Measurements from ENCODE around the gene ZNF277. TPM values are rescaled to one million over a fixed set of nuclear protein-coding genes. Genes with fewer than 3 reads are reported as not detected.

Gene ZNF277, protein sequence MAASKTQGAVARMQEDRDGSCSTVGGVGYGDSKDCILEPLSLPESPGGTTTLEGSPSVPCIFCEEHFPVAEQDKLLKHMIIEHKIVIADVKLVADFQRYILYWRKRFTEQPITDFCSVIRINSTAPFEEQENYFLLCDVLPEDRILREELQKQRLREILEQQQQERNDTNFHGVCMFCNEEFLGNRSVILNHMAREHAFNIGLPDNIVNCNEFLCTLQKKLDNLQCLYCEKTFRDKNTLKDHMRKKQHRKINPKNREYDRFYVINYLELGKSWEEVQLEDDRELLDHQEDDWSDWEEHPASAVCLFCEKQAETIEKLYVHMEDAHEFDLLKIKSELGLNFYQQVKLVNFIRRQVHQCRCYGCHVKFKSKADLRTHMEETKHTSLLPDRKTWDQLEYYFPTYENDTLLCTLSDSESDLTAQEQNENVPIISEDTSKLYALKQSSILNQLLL
- total RNA-seq = 10 to 100 TPM; 20.8 to 63.1 (median 34.8) TPM

- no peaks in the 10 kb centered on the region for H3K36me3 ChIP-seq
- H3K27me3 ChIP-seq = no peaks in the 10 kb centered on the region
- H3K27ac ChIP-seq = peak within 1 kb of the TSS; percentile 87 to 90 (median 88)
- DNase-seq = peak; percentile 98
- TF ChIP-seq, protein P1, sequence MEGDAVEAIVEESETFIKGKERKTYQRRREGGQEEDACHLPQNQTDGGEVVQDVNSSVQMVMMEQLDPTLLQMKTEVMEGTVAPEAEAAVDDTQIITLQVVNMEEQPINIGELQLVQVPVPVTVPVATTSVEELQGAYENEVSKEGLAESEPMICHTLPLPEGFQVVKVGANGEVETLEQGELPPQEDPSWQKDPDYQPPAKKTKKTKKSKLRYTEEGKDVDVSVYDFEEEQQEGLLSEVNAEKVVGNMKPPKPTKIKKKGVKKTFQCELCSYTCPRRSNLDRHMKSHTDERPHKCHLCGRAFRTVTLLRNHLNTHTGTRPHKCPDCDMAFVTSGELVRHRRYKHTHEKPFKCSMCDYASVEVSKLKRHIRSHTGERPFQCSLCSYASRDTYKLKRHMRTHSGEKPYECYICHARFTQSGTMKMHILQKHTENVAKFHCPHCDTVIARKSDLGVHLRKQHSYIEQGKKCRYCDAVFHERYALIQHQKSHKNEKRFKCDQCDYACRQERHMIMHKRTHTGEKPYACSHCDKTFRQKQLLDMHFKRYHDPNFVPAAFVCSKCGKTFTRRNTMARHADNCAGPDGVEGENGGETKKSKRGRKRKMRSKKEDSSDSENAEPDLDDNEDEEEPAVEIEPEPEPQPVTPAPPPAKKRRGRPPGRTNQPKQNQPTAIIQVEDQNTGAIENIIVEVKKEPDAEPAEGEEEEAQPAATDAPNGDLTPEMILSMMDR (IDR thresholded peaks at IDR 0.05) = no peak
- no peak for TF ChIP-seq EP300 (IDR thresholded peaks at IDR 0.05)
- peak; percentile 55 to 91 for TF ChIP-seq POLR2AphosphoS5 (IDR thresholded peaks at IDR 0.05)
- TF ChIP-seq POLR2A (IDR thresholded peaks at IDR 0.05) = peak; percentile 48 to 98 (median 83)
- H3K4me3 ChIP-seq = peak within 1 kb of the TSS; percentile 75 to 97 (median 85)
- ATAC-seq (ENCODE audit: low FRiP score in 2 of 2) = peak; percentile 97 to 98
- WGBS, 2 donors = 0% methylated on average over 54 of the region's 67 CpGs; no CpG with 5 or more reads in 1 of the 2 donors
- H3K4me1 ChIP-seq = peaks cover 26 to 34% (median 31%) of the 10 kb centered on the region in 4 donors
- H3K9me3 ChIP-seq = no peaks in the 10 kb centered on the region
Measured at GRCh38 chr7:112206238-112206990, at the start of gene ZNF277, which contains the start of gene DOCK4. ZNF277 (plus strand) TSS chr7:112206695; CDS start chr7:112206717, 22 bp downstream. DOCK4 (minus strand) TSS chr7:112206399; CDS start chr7:112206138, 261 bp downstream.

DNA sequence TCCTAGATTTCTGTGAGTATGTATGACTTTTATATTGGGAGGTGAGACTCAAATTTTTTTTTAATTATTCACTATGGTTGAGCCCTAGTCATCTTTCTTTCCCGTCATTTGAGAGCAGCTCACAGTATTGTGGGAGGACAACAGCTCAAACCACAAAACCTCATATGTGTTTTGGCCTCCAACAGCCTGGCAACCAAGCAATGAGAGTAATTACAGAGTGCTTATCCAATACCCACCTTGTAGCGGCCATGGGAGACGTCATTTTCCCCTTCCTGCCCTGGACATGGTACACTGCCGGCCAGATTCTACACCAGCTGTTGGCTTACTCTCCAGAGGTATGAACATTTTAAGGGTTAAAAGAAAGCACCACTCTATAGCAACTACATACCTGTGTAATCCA lies 49.4 kb upstream of the ZNF277 start:
- H3K4me3 ChIP-seq = no peak overlapping the region
- H3K36me3 ChIP-seq = no peaks in the 10 kb centered on the region
- WGBS, 2 donors = 51 to 56% methylated on average over 4 of the region's 4 CpGs
- peak overlapping the region in 2 of 4 donors; percentile 19 to 63 for H3K27ac ChIP-seq
- TF ChIP-seq POLR2AphosphoS5 (IDR thresholded peaks at IDR 0.05) (no peak), POLR2A (IDR thresholded peaks at IDR 0.05) (no peak), EP300 (IDR thresholded peaks at IDR 0.05) (no peak)
- TF ChIP-seq, protein P1 (IDR thresholded peaks at IDR 0.05) = no peak
- ATAC-seq (ENCODE audit: low FRiP score in 2 of 2) = peak in 1 of 2 donors; percentile 57
- DNase-seq = no peak
- H3K4me1 ChIP-seq = peaks cover 36 to 64% (median 38%) of the 10 kb centered on the region in 4 donors
- H3K9me3 ChIP-seq = no peaks in the 10 kb centered on the region
- no peaks in the 10 kb centered on the region for H3K27me3 ChIP-seq

DNA sequence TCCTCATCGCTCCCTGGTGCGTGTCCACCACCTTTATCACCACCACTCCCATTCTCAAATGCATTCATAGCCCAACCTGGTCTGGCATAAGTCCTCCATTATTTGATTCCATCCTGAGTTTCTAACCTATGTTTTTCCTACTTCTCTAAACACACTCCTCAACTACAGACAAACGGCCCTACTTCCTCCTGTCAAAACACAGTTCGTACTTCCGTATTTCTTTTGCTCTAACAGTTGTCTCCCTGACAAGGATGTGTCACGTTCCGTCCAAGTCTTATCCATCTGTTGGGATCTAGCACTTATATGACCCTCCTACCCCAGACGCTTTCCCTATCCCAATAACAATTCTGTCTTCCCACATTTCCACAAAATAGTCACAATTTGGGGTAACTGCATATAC lies 47.1 kb upstream of the ZNF277 start:
- peaks cover 42 to 70% (median 48%) of the 10 kb centered on the region in 4 donors for H3K4me1 ChIP-seq
- H3K9me3 ChIP-seq = no peaks in the 10 kb centered on the region
- no peaks in the 10 kb centered on the region for H3K36me3 ChIP-seq
- DNase-seq (no peak), ATAC-seq (ENCODE audit: low FRiP score in 2 of 2) (no peak)
- H3K27me3 ChIP-seq = no peaks in the 10 kb centered on the region
- WGBS, 2 donors = 63 to 64% methylated on average over 8 of the region's 8 CpGs
- peak overlapping the region in 3 of 4 donors; percentile 18 to 75 (median 63) for H3K27ac ChIP-seq
- no peak overlapping the region for H3K4me3 ChIP-seq
- TF ChIP-seq POLR2A (IDR thresholded peaks at IDR 0.05) = no peak

DNA sequence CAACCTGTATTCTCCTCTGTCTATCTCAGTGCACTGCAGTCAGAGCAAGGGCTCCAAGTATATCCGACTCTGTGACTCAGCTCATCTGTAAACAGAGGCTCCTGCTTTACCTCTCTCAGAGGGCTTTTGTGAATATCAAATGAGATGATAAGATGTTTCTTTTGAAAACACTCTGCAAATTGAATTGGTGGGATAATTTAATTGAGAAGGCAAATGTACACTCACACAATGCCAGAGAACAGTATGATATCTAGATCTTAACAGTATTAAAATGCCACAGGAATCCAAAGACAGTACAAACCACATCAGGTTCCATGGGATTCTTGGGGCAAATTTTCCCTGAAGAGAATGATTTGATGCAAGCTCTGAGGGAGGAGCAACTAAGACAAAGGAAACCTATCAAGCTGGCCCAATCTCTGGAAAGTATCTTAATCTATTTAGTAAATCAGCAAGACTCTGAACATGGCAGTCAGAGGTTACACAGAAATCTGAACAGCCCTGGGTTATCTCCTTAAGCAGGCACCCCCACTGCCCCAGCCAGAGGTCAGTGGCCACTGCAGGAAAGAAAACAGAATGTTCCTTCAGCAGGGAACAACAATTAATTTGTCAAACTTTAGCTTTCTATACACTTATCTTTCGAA lies 46.2 kb upstream of the ZNF277 start:
- Histone ChIP-seq H3K36me3 (no peaks in the 10 kb centered on the region), H3K9me3 (no peaks in the 10 kb centered on the region), H3K4me1 (peaks cover 37 to 66% (median 52%) of the 10 kb centered on the region in 4 donors), H3K4me3 (no peak overlapping the region), H3K27ac (peak overlapping the region; percentile 18 to 75 (median 48)), H3K27me3 (no peaks in the 10 kb centered on the region)
- WGBS, 2 donors = 32 to 46% methylated on average over 2 of the region's 2 CpGs
- ATAC-seq (ENCODE audit: low FRiP score in 2 of 2) (peak in 1 of 2 donors; percentile 50), DNase-seq (no peak)
- TF ChIP-seq POLR2A (IDR thresholded peaks at IDR 0.05) (no peak), EP300 (IDR thresholded peaks at IDR 0.05) (peak in 2 of 4 donors; percentile 27 to 72), POLR2AphosphoS5 (IDR thresholded peaks at IDR 0.05) (peak in 1 of 2 donors; percentile 69)
- TF ChIP-seq, protein P1 (IDR thresholded peaks at IDR 0.05) = no peak
